Islet of Langerhans (tissue), 1 donor: ENCODE measurements around the gene HSPA12A.
"Not testable (repeated sequence)": the region's sequence is repeated elsewhere in the genome, so short reads cannot be mapped to it uniquely, and the experiment has no call there.

ENCODE experiments used
- FAIRE-seq: peaks from one replicate; lab custom pipeline; 2011; peaks lifted over from hg19 to GRCh38; lab: Jason Lieb, UNC

The HSPA12A gene

GRCh38 chr10:116715839-116716377, 26.5 kb downstream of the HSPA12A start:
- no peak for FAIRE-seq

- no peak for FAIRE-seq
Measured at GRCh38 chr10:116715341-116715740, 27.0 kb downstream of the HSPA12A start.

- FAIRE-seq, result no peak
Measured at GRCh38 chr10:116713846-116714245, 28.5 kb downstream of the HSPA12A start.

- no peak for FAIRE-seq
Measured at GRCh38 chr10:116712989-116713543, 29.3 kb downstream of the HSPA12A start.

GRCh38 chr10:116712519-116712918, 29.8 kb downstream of the HSPA12A start:
- no peak for FAIRE-seq

GRCh38 chr10:116711803-116712202, 30.6 kb downstream of the HSPA12A start:
- FAIRE-seq, result not testable (repeated sequence)

- FAIRE-seq, result no peak
Measured at GRCh38 chr10:116710076-116710475, 32.3 kb downstream of the HSPA12A start.

- no peak for FAIRE-seq
Measured at GRCh38 chr10:116708877-116709276, 33.5 kb downstream of the HSPA12A start.

- FAIRE-seq, result no peak
Measured at GRCh38 chr10:116708391-116708821, 34.0 kb downstream of the HSPA12A start.

- no peak for FAIRE-seq
Measured at GRCh38 chr10:116707981-116708380, 34.4 kb downstream of the HSPA12A start.

GRCh38 chr10:116706281-116706680, 36.1 kb downstream of the HSPA12A start:
- FAIRE-seq, result no peak

- no peak for FAIRE-seq
Measured at GRCh38 chr10:116705498-116705897, 36.9 kb downstream of the HSPA12A start.

- FAIRE-seq, result no peak
Measured at GRCh38 chr10:116704926-116705325, 37.4 kb downstream of the HSPA12A start.

- FAIRE-seq, result no peak
Measured at GRCh38 chr10:116702165-116702564, 40.2 kb downstream of the HSPA12A start.

- no peak for FAIRE-seq
Measured at GRCh38 chr10:116699471-116700150, 42.8 kb downstream of the HSPA12A start.

- no peak for FAIRE-seq
Measured at GRCh38 chr10:116699049-116699448, 43.3 kb downstream of the HSPA12A start.

- FAIRE-seq, result no peak
Measured at GRCh38 chr10:116698364-116698763, 44.0 kb downstream of the HSPA12A start.

GRCh38 chr10:116697816-116698215, 44.5 kb downstream of the HSPA12A start:
- FAIRE-seq, result no peak

- no peak for FAIRE-seq
Measured at GRCh38 chr10:116696919-116697318, 45.4 kb downstream of the HSPA12A start.

GRCh38 chr10:116694927-116695268, 47.5 kb downstream of the HSPA12A start:
- no peak for FAIRE-seq

GRCh38 chr10:116694243-116694926, 48.0 kb downstream of the HSPA12A start:
- FAIRE-seq, result no peak

GRCh38 chr10:116692225-116692624, 50.1 kb downstream of the HSPA12A start:
- FAIRE-seq, result no peak

GRCh38 chr10:116691635-116692034, 50.7 kb downstream of the HSPA12A start:
- FAIRE-seq, result no peak
